NCI-H2196 (cell line): ENCODE measurements around the gene OR2T34.
"Not testable (repeated sequence)": the region's sequence is repeated elsewhere in the genome, so short reads cannot be mapped to it uniquely, and the experiment has no call there.

Source experiments
- DNase-seq: peaks from one replicate; lab custom pipeline; 2025; ENCODE audit not compliant: unreplicated experiment; lab: John Stamatoyannopoulos, UW

Gene OR2T34, protein sequence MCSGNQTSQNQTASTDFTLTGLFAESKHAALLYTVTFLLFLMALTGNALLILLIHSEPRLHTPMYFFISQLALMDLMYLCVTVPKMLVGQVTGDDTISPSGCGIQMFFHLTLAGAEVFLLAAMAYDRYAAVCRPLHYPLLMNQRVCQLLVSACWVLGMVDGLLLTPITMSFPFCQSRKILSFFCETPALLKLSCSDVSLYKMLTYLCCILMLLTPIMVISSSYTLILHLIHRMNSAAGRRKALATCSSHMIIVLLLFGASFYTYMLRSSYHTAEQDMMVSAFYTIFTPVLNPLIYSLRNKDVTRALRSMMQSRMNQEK

GRCh38 chr1:248574657-248575056 is at the start of gene OR2T34:
Gene OR2T34 (minus strand): TSS chr1:248574757. CDS start chr1:248574757, 0 bp downstream.
- DNase-seq, result not testable (repeated sequence)

DNA sequence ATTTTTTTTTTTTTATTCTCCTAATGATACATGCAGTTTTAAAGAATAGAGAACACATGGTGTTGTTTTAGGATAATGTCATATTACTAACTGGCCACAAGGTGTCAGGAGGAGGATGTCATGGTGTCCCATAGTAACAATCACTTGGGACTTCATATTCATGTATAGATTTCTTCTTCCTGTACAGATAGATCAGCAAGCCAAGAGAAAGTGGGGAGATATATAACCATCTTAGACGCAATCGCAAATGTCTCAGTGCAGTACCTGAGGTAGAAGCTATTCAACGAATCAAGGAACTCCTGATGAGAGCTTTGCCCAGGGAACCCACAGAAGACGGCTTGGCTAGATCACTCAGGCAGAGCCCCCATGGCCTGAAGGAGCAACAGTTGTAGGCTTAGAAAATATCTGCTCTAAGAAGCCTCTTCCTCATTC is 48.0 kb upstream of the OR2T34 start:
- DNase-seq, result peak; percentile 0

- no peak for DNase-seq
These were observed 47.2 kb upstream of the OR2T34 start for GRCh38 chr1:248621770-248622169.

GRCh38 chr1:248618878-248619277 is 44.3 kb upstream of the OR2T34 start:
- DNase-seq, result peak; percentile 0

GRCh38 chr1:248618119-248618518 is 43.6 kb upstream of the OR2T34 start:
- DNase-seq, result no peak

- DNase-seq, result no peak
These were observed 39.2 kb upstream of the OR2T34 start for GRCh38 chr1:248613742-248614141.

- DNase-seq, result no peak
These were observed 37.4 kb upstream of the OR2T34 start for GRCh38 chr1:248611883-248612414.

- DNase-seq, result no peak
These were observed 35.7 kb upstream of the OR2T34 start for GRCh38 chr1:248610301-248610700.

GRCh38 chr1:248599396-248599795 is 24.8 kb upstream of the OR2T34 start:
- DNase-seq, result no peak

GRCh38 chr1:248597589-248597988 is 23.0 kb upstream of the OR2T34 start, which contains the start of gene OR2T10:
Gene OR2T10 (minus strand): TSS chr1:248597700. CDS start chr1:248593768, 3,932 bp downstream.
- no peak for DNase-seq

- no peak for DNase-seq
These were observed 22.1 kb upstream of the OR2T34 start for GRCh38 chr1:248596615-248597014.

GRCh38 chr1:248593226-248593625 is 18.7 kb upstream of the OR2T34 start:
- no peak for DNase-seq

DNA sequence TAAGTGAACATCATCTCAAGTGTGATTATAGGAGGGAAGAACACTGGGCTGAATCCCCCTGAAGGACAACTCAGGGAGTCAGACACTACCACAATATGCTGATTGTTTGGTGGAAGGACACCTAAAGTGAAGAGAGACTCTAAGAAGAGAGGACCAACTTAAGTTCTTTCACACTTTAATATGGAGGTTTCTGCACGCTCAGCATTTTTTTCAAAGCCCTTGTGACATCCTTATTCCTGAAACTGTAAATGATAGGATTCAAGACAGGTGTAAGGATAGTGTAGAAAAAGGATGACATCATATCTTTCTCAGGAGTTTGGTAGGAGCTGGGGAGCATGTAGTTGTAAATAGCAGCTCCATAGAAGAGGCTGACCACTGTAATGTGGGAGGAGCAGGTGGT is 18.1 kb upstream of the OR2T34 start:
- DNase-seq, result no peak

DNA sequence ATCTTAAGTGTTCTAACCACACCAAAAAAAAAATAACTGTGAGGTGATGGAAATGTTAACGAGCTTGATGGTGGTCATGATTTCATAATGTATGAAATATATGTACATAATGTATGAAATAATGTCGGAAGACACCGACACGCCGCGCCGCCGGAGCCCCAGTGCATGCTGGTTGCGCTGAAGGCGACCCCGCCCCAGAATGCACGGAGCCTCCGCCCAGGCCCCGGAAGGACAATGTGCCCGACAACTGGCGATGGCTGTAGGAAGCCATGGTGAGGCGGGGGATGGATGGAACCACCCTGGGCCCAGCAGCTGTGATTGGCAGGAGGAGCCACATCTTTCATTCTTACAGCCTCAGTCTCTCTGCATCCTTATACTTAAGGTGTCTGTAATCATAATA is 15.5 kb upstream of the OR2T34 start:
- DNase-seq, result no peak

- no peak for DNase-seq
These were observed 14.8 kb upstream of the OR2T34 start for GRCh38 chr1:248589334-248589733.

GRCh38 chr1:248585266-248585665 is 10.7 kb upstream of the OR2T34 start:
- DNase-seq, result no peak

DNA sequence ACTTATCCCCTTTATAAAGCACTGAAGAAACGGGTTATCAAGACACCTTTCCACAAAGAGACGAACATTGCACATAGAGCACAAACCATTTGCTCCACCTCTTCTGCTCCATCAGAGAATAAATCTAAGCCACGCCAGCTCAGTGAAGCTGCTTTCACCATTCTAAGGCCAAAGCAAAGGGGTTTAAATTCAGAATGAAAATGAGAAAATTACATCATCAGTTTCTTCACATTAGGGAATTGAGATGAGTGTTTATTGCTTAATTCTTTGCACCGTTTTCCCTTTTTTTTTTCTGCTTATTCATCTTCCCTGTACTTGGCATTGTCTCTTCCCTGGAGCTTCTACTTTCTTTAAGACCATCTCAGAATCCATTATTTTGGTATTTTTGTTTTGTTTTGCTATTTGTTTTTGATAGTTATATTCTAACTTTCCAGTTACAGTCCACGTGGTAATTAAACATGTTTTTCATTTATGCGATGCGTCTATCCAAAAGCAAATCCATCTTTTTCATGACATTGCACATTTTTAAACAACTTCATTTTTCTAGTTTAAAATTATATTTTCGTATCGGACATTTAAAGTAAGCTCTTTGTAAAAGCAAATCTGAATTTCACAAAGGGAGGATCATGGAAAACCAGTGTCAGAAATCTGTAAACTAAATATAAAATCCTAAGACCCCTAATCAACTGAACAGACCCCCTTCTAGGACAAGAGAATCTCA is 1.9 kb upstream of the OR2T34 start:
- DNase-seq, result no peak

- DNase-seq, result not testable (repeated sequence)
These were observed 701 bp downstream of the OR2T34 start for GRCh38 chr1:248573856-248574255.

DNA sequence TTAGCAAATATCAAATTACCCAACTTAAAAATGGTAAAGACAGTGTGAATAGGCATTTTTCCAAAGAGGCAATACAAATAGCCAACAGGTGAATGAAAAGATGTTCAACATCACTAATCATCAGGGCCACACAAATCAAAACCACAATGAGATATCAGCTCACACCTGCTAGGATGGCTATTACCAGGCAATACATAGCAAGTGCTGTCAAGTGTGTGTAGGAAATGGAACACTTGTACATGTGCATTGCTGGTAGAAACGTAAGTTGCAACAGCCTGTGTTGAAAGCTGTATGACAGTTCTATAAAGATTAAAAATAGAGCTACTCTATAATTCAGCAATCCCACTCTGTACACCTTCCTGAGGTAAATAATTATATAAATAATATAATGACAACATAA is 2.5 kb downstream of the OR2T34 start:
- not testable (repeated sequence) for DNase-seq

DNA sequence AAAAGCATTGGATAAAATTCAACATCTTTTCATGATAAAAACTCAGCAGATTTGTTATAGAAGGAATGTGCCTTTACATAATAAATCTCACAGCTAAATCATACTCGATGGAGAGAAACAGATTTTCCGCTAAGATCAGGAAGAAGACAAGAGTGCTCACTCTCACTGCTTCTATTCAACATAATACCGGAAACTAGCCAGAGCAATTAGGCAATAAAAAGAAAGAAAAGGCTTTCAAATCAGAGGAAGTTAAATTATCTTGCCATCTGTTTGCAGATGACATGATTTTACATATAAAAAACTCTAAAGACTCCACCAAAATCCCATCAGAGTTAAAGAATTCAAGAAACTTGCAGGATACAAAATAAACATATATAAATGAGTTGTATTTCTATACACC is 3.7 kb downstream of the OR2T34 start:
- DNase-seq, result not testable (repeated sequence)

DNA sequence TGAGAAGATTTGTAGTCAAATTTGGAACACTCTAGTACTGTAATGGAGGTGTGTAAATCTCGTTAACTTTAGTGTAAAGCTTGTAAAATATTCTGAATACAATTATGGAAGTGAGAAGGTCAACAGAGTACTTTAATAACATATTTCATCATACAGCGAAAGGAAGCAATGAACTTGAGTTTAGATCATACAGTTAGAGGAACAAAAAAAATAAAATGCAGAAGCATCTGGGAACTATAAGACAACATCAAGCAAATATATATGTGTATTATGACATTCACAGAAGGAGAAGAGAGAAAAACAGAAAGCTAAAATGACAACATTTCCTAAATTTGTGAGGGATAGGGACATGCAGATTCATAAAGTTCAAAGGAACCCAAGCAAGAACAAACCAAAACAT is 5.5 kb downstream of the OR2T34 start:
- not testable (repeated sequence) for DNase-seq
